Activated CD8-positive, alpha-beta T cell treated with anti-CD3 and anti-CD28 coated beads for 36 hours (primary cell): Measurements from ENCODE around the gene SEMA4D. TPM values are rescaled to one million over a fixed set of nuclear protein-coding genes. Genes with fewer than 3 reads are reported as not detected.

Source experiments
- ATAC-seq: fragments of 200-7000 bp; cut with Tn5 transposase; one replicate; pipeline ENCODE4 v1.10.0; 2021; ENCODE audit warnings: mild to moderate bottlenecking, moderate library complexity
- CTCF ChIA-PET: fragments of 350-600 bp; sonication (Branson Sonifier 250); formaldehyde crosslinking; loops from one replicate; lab custom pipeline; 2021; ENCODE audit warnings: antibody characterized with exemption; lab: Charles Lee
- POLR2A ChIA-PET: fragments of 350-600 bp; sonication (Branson Sonifier 250); formaldehyde crosslinking; loops from one replicate; lab custom pipeline; 2021; ENCODE audit warnings: antibody characterized with exemption; lab: Charles Lee
- DNase-seq: peaks from one replicate; pipeline ENCODE4 v3.0.0-alpha.2; 2020
- H3K27ac Mint-ChIP-seq: one replicate; pipeline ENCODE4 v1.8.0; 2021; ENCODE audit warnings: mild to moderate bottlenecking, mixed read lengths
- H3K27me3 Mint-ChIP-seq: one replicate; pipeline ENCODE4 v1.8.0; 2021; ENCODE audit warnings: mixed read lengths
- H3K36me3 Mint-ChIP-seq: one replicate; pipeline ENCODE4 v1.8.0; 2021; ENCODE audit warnings: low read depth, mixed read lengths
- H3K4me1 Mint-ChIP-seq: one replicate; pipeline ENCODE4 v1.8.0; 2021; ENCODE audit warnings: low read depth, mixed read lengths
- H3K4me3 Mint-ChIP-seq: one replicate; pipeline ENCODE4 v1.8.0; 2021; ENCODE audit warnings: mild to moderate bottlenecking, moderate library complexity, mixed read lengths
- H3K9me3 Mint-ChIP-seq: one replicate; pipeline ENCODE4 v1.8.0; 2021; ENCODE audit warnings: mixed read lengths
- CTCF ChIP-seq: fragments of 200-600 bp; IDR thresholded peaks from one replicate; pipeline ENCODE4 v1.8.0; 2022; ENCODE audit warnings: antibody characterized with exemption, mild to moderate bottlenecking
- intact Hi-C: fragments of 100-400 bp; cut with micrococcal nuclease; formaldehyde crosslinking; loops from one replicate; pipeline ENCODE4 v1.10.0; 2022
- total RNA-seq, 2 experiments: library from RNA; stranded (reverse); gene quantifications; one replicate each; pipeline ENCODE4 v1.2.3, GENCODE V29; 2021

SEMA4D gene
- total RNA-seq, 2 experiments from 2014 or later = 290 to 317 TPM

- Mint-ChIP-seq H3K27me3 (no peaks in the 10 kb centered on the region), H3K9me3 (no peaks in the 10 kb centered on the region), H3K27ac (peak overlapping the region; percentile 88), H3K4me3 (no peak overlapping the region), H3K4me1 (peaks cover 96% of the 10 kb centered on the region), H3K36me3 (peaks cover 71% of the 10 kb centered on the region)
- ChIA-PET POLR2A (interaction anchor here (2.1 kb wide), 1 partner anchor 37 kb away, joined by 9 read pairs; no protein-coding TSS in a partner anchor), CTCF (interaction anchor here (0.6 kb wide), 1 partner anchor 102 kb away, joined by 3 read pairs; no protein-coding TSS in a partner anchor)
- intact Hi-C loops = no loop called here
- ATAC-seq (no peak), DNase-seq (no peak)
- TF ChIP-seq CTCF = no peak
Measured at GRCh38 chr9:89446961-89447310, 51.0 kb downstream of the SEMA4D start.

GRCh38 chr9:89446261-89446960 is 51.5 kb downstream of the SEMA4D start:
- no peak for ATAC-seq
- Mint-ChIP-seq H3K27me3 (no peaks in the 10 kb centered on the region), H3K4me1 (peaks cover 96% of the 10 kb centered on the region), H3K36me3 (peaks cover 72% of the 10 kb centered on the region), H3K4me3 (peak overlapping the region; percentile 1), H3K9me3 (no peaks in the 10 kb centered on the region), H3K27ac (peak overlapping the region; percentile 88)
- TF ChIP-seq CTCF = peak; percentile 9
- CTCF ChIA-PET = interaction anchor here (0.6 to 9.0 kb wide), 3 partner anchors 10 to 102 kb away, joined by 3 to 87 read pairs (median 4); no protein-coding TSS in a partner anchor
- no peak for DNase-seq
- intact Hi-C loops = no loop called here
- POLR2A ChIA-PET = interaction anchor here (1.2 to 3.8 kb wide), 5 partner anchors 8 to 38 kb away, joined by 6 to 15 read pairs (median 8); no protein-coding TSS in a partner anchor

- Mint-ChIP-seq H3K4me3 (peak overlapping the region; percentile 1), H3K9me3 (no peaks in the 10 kb centered on the region), H3K27ac (peak overlapping the region; percentile 88), H3K27me3 (no peaks in the 10 kb centered on the region), H3K4me1 (peaks cover 96% of the 10 kb centered on the region), H3K36me3 (peaks cover 72% of the 10 kb centered on the region)
- ATAC-seq = no peak
- intact Hi-C loops = no loop called here
- CTCF ChIA-PET = interaction anchor here (1.0 to 9.0 kb wide), 3 partner anchors 10 to 103 kb away, joined by 4 to 87 read pairs (median 15); no protein-coding TSS in a partner anchor
- DNase-seq = no peak
- POLR2A ChIA-PET = interaction anchor here (0.9 to 3.8 kb wide), 11 partner anchors 9 to 73 kb away, joined by 3 to 15 read pairs (median 6); no protein-coding TSS in a partner anchor
- no peak for TF ChIP-seq CTCF
Measured at GRCh38 chr9:89445801-89446251, 52.1 kb downstream of the SEMA4D start.

GRCh38 chr9:89444925-89445765 is 52.8 kb downstream of the SEMA4D start:
- POLR2A ChIA-PET = interaction anchor here (0.8 to 3.8 kb wide), 15 partner anchors 8 to 73 kb away, joined by 3 to 15 read pairs (median 6); partner anchors contain the start of gene SEMA4D
- Mint-ChIP-seq H3K36me3 (peaks cover 79% of the 10 kb centered on the region), H3K4me3 (no peak overlapping the region)

More at GRCh38 chr9:89444925-89445765, 52.8 kb downstream of the SEMA4D start:
- DNase-seq = no peak
- CTCF ChIA-PET = interaction anchor here (1.0 to 9.0 kb wide), 5 partner anchors 11 to 103 kb away, joined by 3 to 87 read pairs (median 4); no protein-coding TSS in a partner anchor
- no peaks in the 10 kb centered on the region for H3K27me3 Mint-ChIP-seq
- peak overlapping the region; percentile 88 for H3K27ac Mint-ChIP-seq
- TF ChIP-seq CTCF = no peak
- H3K4me1 Mint-ChIP-seq = peaks cover 96% of the 10 kb centered on the region
- no peak for ATAC-seq
- H3K9me3 Mint-ChIP-seq = no peaks in the 10 kb centered on the region
- intact Hi-C loops = no loop called here
